Adrenal gland (tissue), 5 donors: Measurements from ENCODE around the gene ZNF521.

Experiments used
- POLR2A ChIP-seq, 2 donors: fragments of 450-650 bp; IDR thresholded peaks; one replicate each; pipeline ENCODE4 v1.6.1; 2017; ENCODE audit warnings: antibody characterized with exemption in 2 of 2, mild to moderate bottlenecking in 2 of 2, moderate library complexity in 1 of 2
- TF ChIP-seq, protein P1 (sequence below), 6 experiments: fragments of 450-650 bp in 4 of 6; fragments of 200-600 bp in 2 of 6; sonication (generic) in 1 of 6; IDR thresholded peaks; 1 replicate in 5 of 6; 2 replicates in 1 of 6; pipeline versions ENCODE4 v1.5.1 to v1.8.0; 2016 to 2021; ENCODE audit warnings: antibody characterized with exemption in 6 of 6, mild to moderate bottlenecking in 2 of 6, moderate library complexity in 1 of 6
- donor health status: DM: no; HTN: no; CAD: no.

DNA sequence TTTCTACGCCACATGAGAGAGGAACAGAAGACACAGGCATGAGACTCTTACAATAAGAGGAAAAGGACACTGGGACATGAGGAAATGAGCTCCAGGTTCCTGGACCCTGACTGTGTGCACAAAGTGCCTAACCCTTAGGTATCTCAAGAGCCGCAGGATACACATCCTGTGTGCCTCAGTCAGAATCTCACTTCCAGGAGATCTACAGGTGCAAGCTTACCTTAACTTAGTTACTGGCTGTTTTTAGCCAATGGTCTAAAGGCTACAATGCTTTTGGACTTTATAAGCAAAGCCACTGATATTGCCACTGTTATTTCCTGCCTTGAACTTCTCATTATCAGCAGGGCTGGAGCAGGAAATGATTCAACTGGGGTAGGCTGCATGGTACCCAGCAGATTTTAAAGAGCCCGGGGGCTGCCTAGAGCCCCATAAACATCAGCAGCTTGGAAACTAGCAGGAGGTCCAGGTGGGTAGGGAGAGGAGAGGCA lies 254.4 kb downstream of the ZNF521 start:
- TF ChIP-seq, protein P1, sequence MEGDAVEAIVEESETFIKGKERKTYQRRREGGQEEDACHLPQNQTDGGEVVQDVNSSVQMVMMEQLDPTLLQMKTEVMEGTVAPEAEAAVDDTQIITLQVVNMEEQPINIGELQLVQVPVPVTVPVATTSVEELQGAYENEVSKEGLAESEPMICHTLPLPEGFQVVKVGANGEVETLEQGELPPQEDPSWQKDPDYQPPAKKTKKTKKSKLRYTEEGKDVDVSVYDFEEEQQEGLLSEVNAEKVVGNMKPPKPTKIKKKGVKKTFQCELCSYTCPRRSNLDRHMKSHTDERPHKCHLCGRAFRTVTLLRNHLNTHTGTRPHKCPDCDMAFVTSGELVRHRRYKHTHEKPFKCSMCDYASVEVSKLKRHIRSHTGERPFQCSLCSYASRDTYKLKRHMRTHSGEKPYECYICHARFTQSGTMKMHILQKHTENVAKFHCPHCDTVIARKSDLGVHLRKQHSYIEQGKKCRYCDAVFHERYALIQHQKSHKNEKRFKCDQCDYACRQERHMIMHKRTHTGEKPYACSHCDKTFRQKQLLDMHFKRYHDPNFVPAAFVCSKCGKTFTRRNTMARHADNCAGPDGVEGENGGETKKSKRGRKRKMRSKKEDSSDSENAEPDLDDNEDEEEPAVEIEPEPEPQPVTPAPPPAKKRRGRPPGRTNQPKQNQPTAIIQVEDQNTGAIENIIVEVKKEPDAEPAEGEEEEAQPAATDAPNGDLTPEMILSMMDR (IDR thresholded peaks at IDR 0.05) = no peak
- no peak for TF ChIP-seq POLR2A (IDR thresholded peaks at IDR 0.05)
